ENCODE results near the gene LIMK2. TPM values are rescaled to one million over a fixed set of nuclear protein-coding genes. Genes with fewer than 3 reads are reported as not detected.
A peak's percentile ranks its signal among the peaks of the same experiment; 100 is the strongest.

The LIMK2 gene
- total RNA-seq, 1 experiment from 2014 or later: 27.9 TPM

DNA sequence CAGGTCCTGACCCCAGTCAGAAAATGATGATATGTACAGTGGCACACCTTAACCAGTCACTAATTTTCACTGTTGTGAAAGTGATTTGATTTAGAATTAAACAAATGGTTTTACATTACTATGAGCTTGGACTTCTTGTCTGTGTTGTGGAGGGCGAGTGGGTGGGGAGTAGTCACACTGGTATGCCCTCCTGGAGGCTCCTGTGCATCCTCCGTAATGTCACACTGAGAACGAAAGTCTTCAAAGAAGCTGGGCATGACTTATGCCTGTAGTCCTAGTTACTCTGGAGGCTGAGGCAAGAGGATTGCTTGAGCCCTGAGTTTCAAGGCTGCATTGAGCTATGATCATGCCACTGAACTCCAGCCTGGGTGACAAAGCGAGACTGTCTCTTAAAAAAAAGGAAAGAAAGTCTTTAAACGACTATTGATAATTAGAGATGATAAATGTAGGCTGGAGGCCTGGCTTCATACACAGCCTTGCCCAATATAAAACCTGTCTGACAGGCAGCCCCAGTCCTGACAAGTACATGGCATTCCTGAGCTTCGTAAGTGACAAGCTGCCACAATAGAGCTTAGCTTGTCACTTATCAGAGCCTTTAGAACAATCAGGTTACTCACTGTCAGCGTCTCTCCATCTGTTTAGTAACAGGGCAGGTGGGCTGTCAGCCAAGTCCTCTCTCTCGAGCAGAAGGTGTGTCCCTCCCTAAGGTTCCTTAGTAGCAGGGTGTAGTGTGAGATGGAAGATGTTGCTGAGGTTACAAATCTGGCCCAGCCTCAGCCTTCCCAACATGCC, 5.0 kb upstream of the LIMK2 start:
- CTCF ChIA-PET: interaction anchor here (0.6 to 0.7 kb wide), 2 partner anchors 86 to 1654 kb away, joined by 3 to 5 read pairs; partner anchors contain the start of gene THOC5
- TF ChIP-seq EZH2 (IDR thresholded peaks at IDR 0.05; ENCODE audit: borderline replicate concordance, low read depth, low read length, poor library complexity, severe bottlenecking) (no peak), CTCF (conservative IDR thresholded peaks at IDR 0.05; ENCODE audit: low read depth, low read length) (no peak)
- no TSS peak for BruUV-seq (replicated peaks)
- Histone ChIP-seq H3K4me1 (ENCODE audit: insufficient read depth, low read length, poor library complexity, severe bottlenecking) (peaks cover 16% of the 10 kb centered on the region), H3K4me3 (ENCODE audit: low read depth, low read length, poor library complexity, severe bottlenecking) (no peak overlapping the region), H3K27ac (ENCODE audit: low read depth, low read length, poor library complexity, severe bottlenecking) (no peak overlapping the region), H3K27me3 (replicated peaks; ENCODE audit: insufficient read depth, low read depth, low read length, poor library complexity) (no peaks in the 10 kb centered on the region), H3K36me3 (ENCODE audit: insufficient read depth, low read length, poor library complexity, severe bottlenecking) (no peaks in the 10 kb centered on the region), H3K9me3 (ENCODE audit: low read depth, low read length, poor library complexity, severe bottlenecking) (no peaks in the 10 kb centered on the region)
- intact Hi-C loops (cut with micrococcal nuclease; ENCODE audit: unreplicated experiment): no loop called here
- no peak for DNase-seq (ENCODE audit: low spot score)
- POLR2A ChIA-PET (ENCODE audit: low non-redundant PET): no interaction called here

DNA sequence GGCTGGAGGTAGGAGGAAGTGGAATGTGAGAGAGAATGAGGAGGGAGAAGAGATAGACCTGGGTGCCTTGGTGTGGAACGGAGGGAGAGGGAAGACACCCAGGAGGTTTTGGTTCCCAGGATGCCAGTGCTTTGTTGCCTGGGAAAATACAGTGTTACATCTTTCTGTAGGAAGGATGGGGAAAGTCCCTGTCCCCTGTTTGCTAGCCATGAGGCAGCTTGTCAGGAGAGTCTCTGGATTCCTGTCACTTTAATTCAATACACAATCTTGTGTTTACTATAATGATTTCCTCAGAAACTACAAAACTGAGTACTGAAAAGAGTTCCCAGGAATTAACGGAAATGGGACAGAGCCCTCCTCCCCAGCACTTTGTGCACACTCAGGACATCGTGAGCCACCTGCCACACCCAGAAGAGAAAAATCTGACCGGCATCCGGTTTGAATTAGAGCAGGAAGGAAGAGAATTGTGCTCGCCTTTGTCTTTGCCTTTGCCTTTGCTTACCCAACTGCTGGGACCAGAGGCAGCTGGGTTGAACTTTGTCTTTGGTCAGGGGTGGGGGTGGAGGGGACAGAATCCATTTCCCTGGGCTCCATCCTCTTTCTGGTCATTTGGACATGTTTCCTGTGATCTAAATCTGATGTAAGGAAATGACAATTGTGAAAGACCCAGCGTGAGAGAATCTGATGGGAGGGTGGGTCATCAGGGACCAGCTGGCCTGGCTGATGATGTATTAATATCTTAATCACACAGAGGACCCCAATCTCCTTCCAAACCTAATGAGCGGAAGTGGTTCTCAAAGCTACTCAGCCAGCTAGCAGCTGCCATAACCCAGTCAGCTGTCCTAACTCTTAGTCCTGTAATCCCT, 1.3 kb upstream of the LIMK2 start:
- Histone ChIP-seq H3K4me3 (ENCODE audit: low read depth, low read length, poor library complexity, severe bottlenecking) (no peak overlapping the region), H3K36me3 (ENCODE audit: insufficient read depth, low read length, poor library complexity, severe bottlenecking) (no peaks in the 10 kb centered on the region), H3K4me1 (ENCODE audit: insufficient read depth, low read length, poor library complexity, severe bottlenecking) (peaks cover 16% of the 10 kb centered on the region), H3K27me3 (replicated peaks; ENCODE audit: insufficient read depth, low read depth, low read length, poor library complexity) (no peaks in the 10 kb centered on the region), H3K27ac (ENCODE audit: low read depth, low read length, poor library complexity, severe bottlenecking) (peak overlapping the region; percentile 64), H3K9me3 (ENCODE audit: low read depth, low read length, poor library complexity, severe bottlenecking) (no peaks in the 10 kb centered on the region)
- TF ChIP-seq CTCF (conservative IDR thresholded peaks at IDR 0.05; ENCODE audit: low read depth, low read length): no peak
- TF ChIP-seq EZH2 (IDR thresholded peaks at IDR 0.05; ENCODE audit: borderline replicate concordance, low read depth, low read length, poor library complexity, severe bottlenecking): no peak
- POLR2A ChIA-PET (ENCODE audit: low non-redundant PET): no interaction called here
- intact Hi-C loops (cut with micrococcal nuclease; ENCODE audit: unreplicated experiment): loop anchor here (5.0 kb wide), 1 partner anchor 82 kb away; the partner anchor contains the start of gene PIK3IP1
- no TSS peak for BruUV-seq (replicated peaks)
- CTCF ChIA-PET: interaction anchor here (0.6 to 2.0 kb wide), 3 partner anchors 62 to 560 kb away, joined by 3 to 18 read pairs (median 4); no protein-coding TSS in a partner anchor
- peak; percentile 78 for DNase-seq (ENCODE audit: low spot score)

GRCh38 chr22:31211482-31211861, 626 bp upstream of the LIMK2 start:
- no peak for TF ChIP-seq CTCF (conservative IDR thresholded peaks at IDR 0.05; ENCODE audit: low read depth, low read length)
- no peak for TF ChIP-seq EZH2 (IDR thresholded peaks at IDR 0.05; ENCODE audit: borderline replicate concordance, low read depth, low read length, poor library complexity, severe bottlenecking)
- Histone ChIP-seq H3K36me3 (ENCODE audit: insufficient read depth, low read length, poor library complexity, severe bottlenecking) (no peaks in the 10 kb centered on the region), H3K9me3 (ENCODE audit: low read depth, low read length, poor library complexity, severe bottlenecking) (no peaks in the 10 kb centered on the region), H3K4me1 (ENCODE audit: insufficient read depth, low read length, poor library complexity, severe bottlenecking) (peaks cover 16% of the 10 kb centered on the region), H3K27ac (ENCODE audit: low read depth, low read length, poor library complexity, severe bottlenecking) (peak overlapping the region; percentile 47), H3K4me3 (ENCODE audit: low read depth, low read length, poor library complexity, severe bottlenecking) (peak overlapping the region; percentile 62), H3K27me3 (replicated peaks; ENCODE audit: insufficient read depth, low read depth, low read length, poor library complexity) (no peaks in the 10 kb centered on the region)
- no TSS peak for BruUV-seq (replicated peaks)
- DNase-seq (ENCODE audit: low spot score): no peak
- ChIA-PET POLR2A (ENCODE audit: low non-redundant PET) (no interaction called here), CTCF (interaction anchor here (0.6 to 2.0 kb wide), 2 partner anchors 61 to 559 kb away, joined by 4 to 18 read pairs; no protein-coding TSS in a partner anchor)
- intact Hi-C loops (cut with micrococcal nuclease; ENCODE audit: unreplicated experiment): loop anchor here (5.0 kb wide), 1 partner anchor 81 kb away; the partner anchor contains the start of gene PIK3IP1
